ENCODE results near the gene SEC16A. TPM values are rescaled to one million over a fixed set of nuclear protein-coding genes. Genes with fewer than 3 reads are reported as not detected.

SEC16A gene
- total RNA-seq, 4 donors from 2014 or later, result 63.5 to 80.8 (median 74.6) TPM

- no peak for DNase-seq
- no peaks in the 10 kb centered on the region for H3K27me3 ChIP-seq
- peaks cover 0 to 100% (median 0%) of the 10 kb centered on the region in 3 donors for H3K36me3 ChIP-seq
- H3K27ac ChIP-seq, result peak overlapping the region in 3 of 4 donors; percentile 10 to 60 (median 42)
- H3K4me3 ChIP-seq, result no peak overlapping the region
- no peaks in the 10 kb centered on the region for H3K4me1 ChIP-seq
- no peaks in the 10 kb centered on the region for H3K9me3 ChIP-seq
- TF ChIP-seq CTCF (IDR thresholded peaks at IDR 0.05) (no peak), POLR2A (IDR thresholded peaks at IDR 0.05) (no peak)
Observed at GRCh38 chr9:136511670-136512592, 29.1 kb upstream of the SEC16A start.

- Histone ChIP-seq H3K27me3 (no peaks in the 10 kb centered on the region), H3K36me3 (peaks cover 0 to 100% (median 0%) of the 10 kb centered on the region in 3 donors), H3K9me3 (no peaks in the 10 kb centered on the region), H3K4me1 (no peaks in the 10 kb centered on the region), H3K4me3 (no peak overlapping the region), H3K27ac (peak overlapping the region in 3 of 4 donors; percentile 10 to 47 (median 42))
- TF ChIP-seq CTCF (IDR thresholded peaks at IDR 0.05) (no peak), POLR2A (IDR thresholded peaks at IDR 0.05) (no peak)
- no peak for DNase-seq
Observed at GRCh38 chr9:136511144-136511669, 28.4 kb upstream of the SEC16A start.

- H3K4me1 ChIP-seq, result no peaks in the 10 kb centered on the region
- TF ChIP-seq CTCF (IDR thresholded peaks at IDR 0.05) (no peak), POLR2A (IDR thresholded peaks at IDR 0.05) (no peak)
- no peak overlapping the region for H3K4me3 ChIP-seq
- no peaks in the 10 kb centered on the region for H3K9me3 ChIP-seq
- H3K36me3 ChIP-seq, result peaks cover 0 to 100% (median 0%) of the 10 kb centered on the region in 3 donors
- no peaks in the 10 kb centered on the region for H3K27me3 ChIP-seq
- peak overlapping the region in 2 of 4 donors; percentile 42 to 47 for H3K27ac ChIP-seq
- DNase-seq, result no peak
Observed at GRCh38 chr9:136510561-136510960, 27.7 kb upstream of the SEC16A start.

- H3K4me1 ChIP-seq, result no peaks in the 10 kb centered on the region
- no peak overlapping the region for H3K4me3 ChIP-seq
- H3K9me3 ChIP-seq, result no peaks in the 10 kb centered on the region
- no peak for TF ChIP-seq CTCF (IDR thresholded peaks at IDR 0.05)
- TF ChIP-seq POLR2A (IDR thresholded peaks at IDR 0.05), result no peak
- peaks cover 0 to 100% (median 0%) of the 10 kb centered on the region in 3 donors for H3K36me3 ChIP-seq
- DNase-seq, result no peak
- H3K27ac ChIP-seq, result peak overlapping the region in 1 of 4 donors; percentile 47
- no peaks in the 10 kb centered on the region for H3K27me3 ChIP-seq
Observed at GRCh38 chr9:136509549-136509948, 26.7 kb upstream of the SEC16A start.

GRCh38 chr9:136508729-136509500 is 26.1 kb upstream of the SEC16A start:
- Histone ChIP-seq H3K27me3 (no peaks in the 10 kb centered on the region), H3K9me3 (no peaks in the 10 kb centered on the region), H3K36me3 (peaks cover 0 to 100% (median 0%) of the 10 kb centered on the region in 3 donors), H3K4me3 (no peak overlapping the region), H3K27ac (no peak overlapping the region), H3K4me1 (no peaks in the 10 kb centered on the region)
- TF ChIP-seq CTCF (IDR thresholded peaks at IDR 0.05) (no peak), POLR2A (IDR thresholded peaks at IDR 0.05) (no peak)
- DNase-seq, result no peak

Data from Peyer's patch (tissue), 4 donors.